Measurements from ENCODE around the gene OLFM2. TPM values are rescaled to one million over a fixed set of nuclear protein-coding genes. Genes with fewer than 3 reads are reported as not detected.

Gene OLFM2
- total RNA-seq, 4 donors from 2014 or later, result 51.5 to 114 (median 101) TPM

DNA sequence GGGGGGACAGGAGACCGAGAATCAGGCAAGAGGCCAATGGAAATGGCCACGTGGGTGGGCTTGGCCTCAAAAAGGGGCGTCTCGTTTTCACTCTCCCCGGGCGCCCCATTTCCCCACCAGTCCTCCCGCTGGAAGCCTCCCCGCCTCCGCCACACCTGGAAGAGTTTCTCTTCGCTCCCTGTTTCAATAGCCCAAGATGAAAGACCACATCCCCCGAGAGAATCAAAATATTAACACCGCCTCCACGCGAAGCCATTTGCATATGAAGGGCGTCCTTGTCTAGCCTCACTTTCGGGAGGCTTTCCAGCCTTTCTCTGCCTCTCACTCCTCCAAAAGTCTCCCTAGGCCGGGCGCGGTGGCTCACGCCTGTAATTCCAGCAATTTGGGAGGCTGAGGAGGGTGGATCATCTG, 691 bp upstream of the OLFM2 start:
- 30% methylated on average over 20 of the region's 20 CpGs for WGBS
- Histone ChIP-seq H3K4me1 (peaks cover 44% of the 10 kb centered on the region), H3K4me3 (peak overlapping the region; percentile 59), H3K27me3 (peaks cover 12% of the 10 kb centered on the region), H3K9me3 (no peaks in the 10 kb centered on the region), H3K36me3 (no peaks in the 10 kb centered on the region), H3K27ac (no peak overlapping the region)
- TF ChIP-seq POLR2AphosphoS5 (IDR thresholded peaks at IDR 0.05), result no peak
- TF ChIP-seq EP300 (IDR thresholded peaks at IDR 0.05), result no peak
- TF ChIP-seq, protein P1, sequence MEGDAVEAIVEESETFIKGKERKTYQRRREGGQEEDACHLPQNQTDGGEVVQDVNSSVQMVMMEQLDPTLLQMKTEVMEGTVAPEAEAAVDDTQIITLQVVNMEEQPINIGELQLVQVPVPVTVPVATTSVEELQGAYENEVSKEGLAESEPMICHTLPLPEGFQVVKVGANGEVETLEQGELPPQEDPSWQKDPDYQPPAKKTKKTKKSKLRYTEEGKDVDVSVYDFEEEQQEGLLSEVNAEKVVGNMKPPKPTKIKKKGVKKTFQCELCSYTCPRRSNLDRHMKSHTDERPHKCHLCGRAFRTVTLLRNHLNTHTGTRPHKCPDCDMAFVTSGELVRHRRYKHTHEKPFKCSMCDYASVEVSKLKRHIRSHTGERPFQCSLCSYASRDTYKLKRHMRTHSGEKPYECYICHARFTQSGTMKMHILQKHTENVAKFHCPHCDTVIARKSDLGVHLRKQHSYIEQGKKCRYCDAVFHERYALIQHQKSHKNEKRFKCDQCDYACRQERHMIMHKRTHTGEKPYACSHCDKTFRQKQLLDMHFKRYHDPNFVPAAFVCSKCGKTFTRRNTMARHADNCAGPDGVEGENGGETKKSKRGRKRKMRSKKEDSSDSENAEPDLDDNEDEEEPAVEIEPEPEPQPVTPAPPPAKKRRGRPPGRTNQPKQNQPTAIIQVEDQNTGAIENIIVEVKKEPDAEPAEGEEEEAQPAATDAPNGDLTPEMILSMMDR (IDR thresholded peaks at IDR 0.05), result no peak
- TF ChIP-seq POLR2A (IDR thresholded peaks at IDR 0.05), result no peak
- no peak for DNase-seq (ENCODE audit: low spot score in 2 of 2)

DNA sequence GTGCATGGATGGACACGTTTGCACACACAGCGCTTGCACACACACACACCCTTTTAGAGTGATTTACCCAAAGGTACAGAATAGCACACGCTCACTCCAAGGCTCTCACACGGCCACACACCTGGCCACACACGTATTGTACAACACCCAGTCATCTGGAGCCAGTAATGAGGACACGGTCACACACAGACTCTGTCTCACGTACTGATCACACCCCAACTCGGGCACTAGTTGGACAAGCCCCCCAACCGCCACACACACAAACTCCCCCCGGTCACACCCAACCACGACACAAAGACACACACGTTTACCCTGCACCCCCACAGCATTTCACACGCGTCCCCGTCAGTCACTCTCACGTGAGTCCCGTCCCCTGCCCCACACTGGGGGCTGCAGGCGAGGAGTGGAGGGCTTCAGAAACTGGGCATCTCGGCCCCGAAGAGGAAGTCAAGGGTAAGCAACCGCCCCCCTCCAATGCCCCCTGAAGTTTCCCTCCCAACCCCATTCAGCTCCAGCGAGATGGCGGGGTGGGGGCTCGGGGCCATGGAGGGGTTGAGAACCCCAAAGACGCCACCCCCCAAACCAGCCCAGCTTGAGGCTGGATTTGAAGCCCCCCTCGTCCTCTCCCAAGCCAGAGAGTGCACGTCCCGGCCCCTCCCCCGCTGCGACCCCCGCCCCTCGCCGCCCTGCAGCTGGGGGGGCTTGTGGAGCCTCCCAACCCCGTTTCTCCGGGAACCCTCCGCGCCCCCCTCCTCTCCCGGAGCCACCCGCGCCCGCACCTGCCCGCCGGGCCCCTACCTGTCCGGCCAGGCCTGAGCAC, 599 bp downstream of the OLFM2 start:
- WGBS, result 1% methylated on average over 22 of the region's 44 CpGs
- DNase-seq (ENCODE audit: low spot score in 2 of 2), result peak in 1 of 2 donors; percentile 64
- H3K4me3 ChIP-seq, result peak overlapping the region; percentile 59
- H3K4me1 ChIP-seq, result peaks cover 42% of the 10 kb centered on the region
- TF ChIP-seq, protein P1 (IDR thresholded peaks at IDR 0.05), result no peak
- TF ChIP-seq EP300 (IDR thresholded peaks at IDR 0.05), result no peak
- no peak for TF ChIP-seq POLR2AphosphoS5 (IDR thresholded peaks at IDR 0.05)
- no peak for TF ChIP-seq POLR2A (IDR thresholded peaks at IDR 0.05)
- no peaks in the 10 kb centered on the region for H3K36me3 ChIP-seq
- peak overlapping the region; percentile 30 for H3K27ac ChIP-seq
- H3K9me3 ChIP-seq, result no peaks in the 10 kb centered on the region
- peaks cover 15% of the 10 kb centered on the region for H3K27me3 ChIP-seq

DNA sequence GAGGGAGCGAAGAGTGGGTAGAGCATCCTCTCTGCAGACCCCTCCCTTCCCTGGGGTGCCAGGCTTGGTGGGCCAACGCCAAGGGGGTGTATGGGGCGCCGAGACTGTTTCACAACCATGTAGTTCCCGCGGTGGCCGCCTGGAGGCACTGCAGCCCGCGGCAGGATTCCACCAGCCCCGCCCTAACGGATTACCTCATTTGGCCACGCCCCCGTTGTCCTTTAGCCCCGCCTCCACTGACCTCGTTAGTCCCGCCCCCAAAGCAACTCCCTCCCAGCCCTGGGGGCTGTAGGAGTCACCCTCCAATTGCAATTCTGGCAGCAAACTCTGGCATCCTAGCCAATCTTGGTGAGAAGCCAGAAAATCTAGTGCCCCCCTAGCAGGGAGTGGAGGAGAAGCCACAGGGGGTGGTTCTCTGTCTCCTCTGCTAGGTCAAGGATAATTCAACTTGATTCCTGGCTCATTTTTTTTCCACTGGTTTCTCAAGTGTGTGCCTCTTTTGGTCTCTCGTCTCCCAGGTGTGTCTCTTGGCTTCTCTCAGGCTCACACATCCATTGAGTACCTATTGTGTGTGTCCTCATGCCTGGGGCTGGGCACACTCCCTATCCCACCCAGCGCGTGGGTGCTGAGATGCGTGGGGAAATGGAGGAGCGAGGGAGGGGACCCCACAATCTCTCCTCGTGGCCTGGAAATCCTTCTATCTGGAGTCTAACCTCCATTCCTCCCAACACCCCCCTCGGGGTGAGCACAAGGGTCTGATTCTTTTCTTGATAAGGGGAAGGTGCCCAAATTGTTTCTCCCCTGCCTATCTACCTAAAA, 2.0 kb downstream of the OLFM2 start:
- Histone ChIP-seq H3K4me1 (peaks cover 43% of the 10 kb centered on the region), H3K27ac (peak overlapping the region; percentile 62), H3K4me3 (peak overlapping the region; percentile 59), H3K36me3 (no peaks in the 10 kb centered on the region), H3K27me3 (peaks cover 15% of the 10 kb centered on the region), H3K9me3 (no peaks in the 10 kb centered on the region)
- TF ChIP-seq EP300 (IDR thresholded peaks at IDR 0.05), result no peak
- TF ChIP-seq, protein P1 (IDR thresholded peaks at IDR 0.05), result peak; percentile 92 to 97
- no peak for TF ChIP-seq POLR2A (IDR thresholded peaks at IDR 0.05)
- peak in 2 of 3 donors; percentile 28 to 50 for TF ChIP-seq POLR2AphosphoS5 (IDR thresholded peaks at IDR 0.05)
- DNase-seq (ENCODE audit: low spot score in 2 of 2), result peak; percentile 90 to 91
- 10% methylated on average over 11 of the region's 23 CpGs for WGBS

DNA sequence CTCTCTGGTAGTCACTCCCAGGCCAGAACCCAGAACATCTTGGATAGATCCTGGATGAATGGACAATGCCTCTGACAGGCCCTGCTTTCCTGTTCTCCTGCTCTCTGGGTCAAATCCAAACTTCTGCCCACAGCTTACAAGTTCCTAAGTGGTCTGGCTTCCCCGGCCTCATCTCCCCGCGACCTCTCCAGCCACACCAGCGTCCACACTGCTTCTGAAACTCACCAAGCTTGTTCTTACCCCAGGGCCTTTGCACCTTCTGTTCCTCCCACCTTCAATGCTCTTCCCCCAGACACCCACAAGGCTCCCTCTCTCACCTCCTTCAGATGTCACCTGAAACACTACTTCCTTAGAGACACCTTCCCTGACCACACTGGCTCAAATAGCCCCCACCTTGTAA, 3.5 kb downstream of the OLFM2 start:
- H3K4me3 ChIP-seq, result no peak overlapping the region
- no peak for DNase-seq (ENCODE audit: low spot score in 2 of 2)
- H3K27ac ChIP-seq, result no peak overlapping the region
- peaks cover 15% of the 10 kb centered on the region for H3K27me3 ChIP-seq
- WGBS, result 94% methylated on average over 4 of the region's 4 CpGs
- H3K9me3 ChIP-seq, result no peaks in the 10 kb centered on the region
- H3K4me1 ChIP-seq, result peaks cover 43% of the 10 kb centered on the region
- TF ChIP-seq, protein P1 (IDR thresholded peaks at IDR 0.05), result no peak
- TF ChIP-seq EP300 (IDR thresholded peaks at IDR 0.05) (no peak), POLR2AphosphoS5 (IDR thresholded peaks at IDR 0.05) (no peak), POLR2A (IDR thresholded peaks at IDR 0.05) (no peak)
- H3K36me3 ChIP-seq, result no peaks in the 10 kb centered on the region

DNA sequence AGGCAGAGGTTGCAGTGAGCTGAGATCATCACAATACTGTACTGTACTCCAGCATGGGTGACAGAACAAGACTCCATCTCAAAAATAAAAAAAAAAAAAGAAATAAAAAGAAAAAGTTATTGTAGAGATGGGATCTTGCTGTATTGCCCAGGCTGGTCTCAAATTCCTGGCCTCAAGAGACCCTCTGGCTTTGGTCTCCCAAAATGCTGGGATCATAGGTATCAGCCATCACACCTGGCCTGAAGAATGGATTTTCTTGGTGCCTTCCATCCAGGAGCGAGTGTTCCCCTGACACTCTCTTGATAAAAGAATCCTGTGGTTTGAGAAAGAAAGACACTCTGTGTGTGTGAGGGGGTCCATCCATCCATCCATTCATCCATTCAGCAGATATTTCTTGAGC, 4.7 kb downstream of the OLFM2 start:
- H3K27me3 ChIP-seq, result peaks cover 10% of the 10 kb centered on the region
- TF ChIP-seq, protein P1 (IDR thresholded peaks at IDR 0.05), result no peak

More for the DNA sequence above, 4.7 kb downstream of the OLFM2 start:
- H3K27ac ChIP-seq, result no peak overlapping the region
- no peaks in the 10 kb centered on the region for H3K9me3 ChIP-seq
- H3K4me1 ChIP-seq, result peaks cover 38% of the 10 kb centered on the region
- WGBS, result 93% methylated on average over 1 of the region's 1 CpG
- H3K36me3 ChIP-seq, result no peaks in the 10 kb centered on the region
- no peak overlapping the region for H3K4me3 ChIP-seq
- no peak for DNase-seq (ENCODE audit: low spot score in 2 of 2)

Measured in suprapubic skin (tissue), 4 donors.